COLO829 (cell line): ENCODE results near the gene OR6N1.

Experiments used
- DNase-seq: peaks from one replicate; pipeline ENCODE4 v3.0.0; 2012; ENCODE audit warnings: low spot score

OR6N1 gene

DNA sequence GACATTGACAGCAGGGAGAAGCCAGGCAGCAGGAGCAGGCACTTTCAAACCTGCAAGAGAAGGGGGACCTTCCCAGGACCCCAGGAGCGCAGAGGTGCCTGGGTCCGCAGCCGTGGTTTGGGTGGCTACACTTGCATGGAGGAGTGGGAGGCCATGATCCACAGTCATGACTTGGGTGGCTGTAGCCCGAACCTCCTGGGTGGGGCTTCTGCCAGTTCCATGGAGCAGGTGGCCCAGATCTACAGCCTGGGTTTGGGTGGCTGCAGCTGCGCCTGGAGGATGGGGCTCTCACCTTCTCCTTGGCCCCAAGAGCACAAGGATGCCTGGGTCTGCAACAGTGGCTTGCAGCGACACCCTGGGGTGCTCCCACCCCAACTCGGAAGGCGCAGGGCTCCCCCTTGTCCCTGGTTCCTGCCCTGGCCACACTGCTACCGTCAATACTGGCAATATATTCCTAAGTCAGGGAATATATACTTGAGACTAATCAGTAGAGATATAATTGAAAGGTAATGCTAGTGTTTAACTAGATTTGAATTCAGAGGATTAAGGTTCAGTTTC, 19.8 kb downstream of the OR6N1 start:
- DNase-seq = no peak

DNA sequence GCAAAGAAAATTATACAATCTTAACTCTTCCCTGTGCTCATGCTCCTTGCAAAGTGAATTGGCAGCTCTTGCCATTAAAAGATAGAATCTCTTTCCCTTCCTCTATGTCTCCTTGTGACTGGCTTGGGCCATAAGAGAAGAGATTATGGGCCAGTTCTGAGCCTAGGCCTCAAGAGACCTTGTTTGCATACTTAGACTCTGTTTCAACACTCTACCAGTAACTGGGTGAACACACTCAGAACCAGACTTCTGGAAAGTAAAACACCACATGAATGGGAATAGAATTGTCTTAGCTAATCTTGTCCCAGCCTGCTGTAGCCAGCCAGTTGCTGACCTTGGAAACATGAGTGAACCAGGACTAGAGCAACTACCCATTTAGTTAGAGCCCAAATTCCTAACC, 36.1 kb downstream of the OR6N1 start:
- no peak for DNase-seq

DNA sequence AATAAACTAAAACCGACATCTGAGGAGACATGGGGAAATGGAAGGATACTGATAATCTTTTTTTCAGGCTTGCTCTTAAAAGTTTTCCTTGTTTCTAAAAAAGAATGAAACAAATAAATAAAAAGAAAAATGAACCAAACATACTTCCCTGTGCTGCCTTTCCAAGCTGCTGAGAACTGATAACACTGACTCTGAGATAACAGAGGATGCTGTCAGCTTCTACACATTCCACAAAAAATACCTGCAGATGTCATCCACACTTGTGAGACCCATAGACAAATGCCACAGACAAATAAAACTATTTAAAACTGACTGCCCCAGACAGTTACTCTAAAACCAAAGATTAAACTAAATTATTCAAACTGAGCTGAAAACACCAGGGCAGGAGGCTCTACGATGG, 39.5 kb downstream of the OR6N1 start:
- no peak for DNase-seq

DNA sequence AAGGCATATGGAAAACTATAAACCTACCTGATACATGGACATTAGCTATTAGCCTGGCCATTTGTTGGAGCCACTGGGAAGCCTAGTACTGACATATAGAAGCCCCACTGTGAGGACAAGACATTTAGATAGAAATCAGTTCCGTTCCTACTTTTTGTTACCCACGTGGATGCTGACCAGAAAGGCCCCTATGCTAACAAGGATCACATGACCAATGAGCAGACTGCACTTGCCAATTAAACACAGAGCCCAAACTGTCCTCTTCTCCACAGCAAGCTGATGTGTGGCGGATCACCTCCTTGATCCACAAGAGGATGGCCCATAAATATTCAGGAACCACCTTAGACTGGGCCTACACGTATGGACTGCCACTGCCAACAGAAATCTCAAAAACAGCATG, 40.3 kb downstream of the OR6N1 start:
- no peak for DNase-seq

DNA sequence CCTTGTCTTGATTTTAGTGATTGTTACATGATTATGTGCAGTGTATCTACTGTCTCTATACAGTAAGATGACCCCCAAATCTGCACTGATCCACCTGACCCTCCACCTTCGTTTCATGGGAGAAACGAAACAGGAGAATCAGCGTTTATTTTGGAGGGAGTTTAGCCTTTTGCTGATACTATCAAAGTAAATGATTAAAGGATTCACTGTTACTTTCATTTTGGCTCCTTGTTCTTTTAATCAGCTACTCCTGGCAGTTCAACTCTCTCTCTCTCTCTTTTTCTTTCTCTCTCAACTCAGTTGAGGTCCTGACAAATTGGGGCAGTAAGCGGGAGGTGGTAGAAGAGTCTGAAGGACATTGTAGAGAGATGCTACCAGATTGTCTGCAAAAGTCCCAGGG, 41.5 kb downstream of the OR6N1 start:
- no peak for DNase-seq

DNA sequence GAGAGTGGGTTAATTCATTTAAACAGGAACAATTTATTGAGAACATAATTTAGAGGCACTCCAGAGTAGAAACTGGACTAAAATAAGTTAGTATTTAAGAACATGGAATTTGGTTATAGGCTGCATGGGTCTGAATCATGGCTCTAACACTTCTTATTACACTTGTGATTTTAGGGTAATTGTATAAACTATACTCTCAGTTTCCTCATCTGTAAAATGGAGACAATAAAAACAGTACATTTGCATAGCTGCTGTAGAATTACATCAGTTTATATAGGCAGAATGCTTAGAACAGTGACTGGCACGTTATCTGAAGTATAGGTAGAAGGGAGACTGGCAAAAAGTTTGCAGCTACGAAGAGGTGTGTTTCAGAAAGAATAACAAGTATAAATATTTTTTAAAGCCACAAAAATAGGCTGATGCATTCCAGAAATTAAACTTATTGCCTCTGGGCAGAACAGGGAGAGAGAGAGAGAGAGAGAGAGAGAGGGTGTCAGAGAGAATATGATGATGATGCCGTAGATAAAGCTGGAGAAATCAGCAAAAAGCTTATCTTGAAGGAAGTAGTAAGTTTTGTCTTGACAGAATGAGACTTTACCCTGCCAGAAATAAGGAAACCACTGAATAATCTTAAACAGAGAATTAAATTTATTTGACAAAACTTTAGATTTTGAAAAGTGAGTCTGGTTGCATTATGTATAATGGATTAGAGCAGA, 43.3 kb downstream of the OR6N1 start:
- DNase-seq = no peak

DNA sequence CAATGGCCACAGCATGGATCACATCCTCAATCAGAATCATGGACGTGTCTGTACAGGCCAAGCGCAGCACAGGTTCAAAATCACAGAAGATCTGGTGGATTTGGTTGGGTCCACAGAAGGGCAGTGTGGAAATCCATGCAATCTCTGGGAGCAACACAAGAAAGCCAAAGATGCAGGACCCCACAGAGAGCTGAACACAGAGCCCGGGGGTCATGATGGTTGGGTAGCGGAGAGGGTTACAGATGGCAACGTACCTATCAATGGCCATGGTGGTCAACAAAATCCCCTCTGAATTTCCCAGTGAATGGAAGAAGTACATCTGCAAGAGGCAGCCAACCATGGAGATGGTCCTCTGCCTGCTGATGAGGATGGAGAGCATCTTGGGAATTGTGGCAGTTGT, 47.6 kb downstream of the OR6N1 start:
- DNase-seq = no peak

DNA sequence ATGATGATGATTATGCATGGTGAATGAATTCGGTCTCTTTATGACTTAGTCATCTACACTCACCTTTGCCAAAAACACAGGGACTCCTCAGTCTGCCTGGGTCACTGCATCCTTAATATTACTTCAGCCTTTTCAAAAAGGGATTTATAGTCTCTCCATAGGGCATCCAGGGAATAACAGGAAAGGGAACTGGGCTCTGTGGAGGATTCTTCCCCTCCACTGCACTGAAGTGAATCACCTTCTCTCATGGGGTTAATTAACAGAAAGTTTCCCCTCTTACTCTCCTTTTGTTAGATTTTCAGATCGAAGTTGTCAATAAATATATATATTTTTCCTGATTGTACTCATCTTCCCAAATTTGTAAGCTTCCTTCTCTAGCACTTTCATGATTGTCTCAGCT, 51.4 kb downstream of the OR6N1 start, which contains the start of gene OR6K3:
Gene OR6K3 (minus strand): TSS at position 101 of the 400 bp plus-strand sequence. CDS start 2,605 bp downstream, outside the sequence.
- no peak for DNase-seq

DNA sequence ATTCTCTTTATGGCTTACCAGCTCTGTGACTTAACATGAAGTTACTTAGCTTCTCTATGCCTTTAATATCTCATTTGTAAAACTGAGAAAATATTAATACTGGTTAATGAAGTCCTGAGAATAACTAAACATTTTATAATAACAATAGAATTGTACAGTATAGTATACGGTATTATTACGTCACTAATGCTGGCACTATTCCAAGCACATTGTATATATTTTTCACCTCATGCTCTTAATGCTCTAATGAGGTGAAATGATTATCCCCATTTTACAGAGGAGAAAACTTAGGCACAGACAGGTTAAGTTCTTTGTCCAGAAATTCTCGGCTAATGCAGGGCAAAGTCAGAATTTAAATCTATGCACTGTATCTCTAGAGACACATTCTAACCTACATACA, 52.3 kb downstream of the OR6N1 start:
- no peak for DNase-seq

DNA sequence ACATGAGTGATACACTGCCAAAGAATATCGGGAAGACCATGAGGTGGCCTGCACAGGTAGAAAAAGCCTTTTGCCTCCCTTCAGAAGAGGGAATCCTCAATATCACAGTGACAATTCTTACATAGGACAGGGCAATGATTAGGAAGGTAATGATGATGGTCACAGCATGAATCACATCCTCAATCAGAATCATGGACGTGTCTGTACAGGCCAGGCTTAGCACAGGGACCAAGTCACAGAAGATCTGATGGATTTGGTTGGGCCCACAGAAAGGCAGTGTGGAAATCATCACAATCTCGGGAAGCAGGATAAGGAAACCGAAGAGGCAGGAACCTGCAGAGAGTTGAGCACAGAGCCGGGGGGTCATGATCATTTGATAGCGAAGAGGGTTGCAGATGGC, 54.7 kb downstream of the OR6N1 start:
- no peak for DNase-seq

DNA sequence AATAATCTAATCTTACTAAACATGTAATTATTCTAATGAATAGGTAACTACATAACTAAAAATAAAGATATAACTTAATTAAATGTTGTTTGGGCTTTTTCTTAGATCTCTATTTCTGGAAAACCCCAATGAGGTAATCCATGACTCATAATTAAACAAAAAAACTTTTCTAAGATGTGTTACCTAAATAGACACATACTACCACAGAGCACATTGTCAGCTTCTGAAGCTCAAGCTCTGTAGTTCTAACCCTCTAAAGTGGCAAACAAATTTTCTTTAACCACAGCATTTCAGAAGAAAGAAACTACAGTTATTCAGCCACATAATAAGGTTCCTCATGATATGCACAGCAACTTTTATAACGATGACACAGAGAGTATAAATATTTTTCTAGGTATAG, 55.7 kb downstream of the OR6N1 start:
- peak; percentile 42 for DNase-seq

DNA sequence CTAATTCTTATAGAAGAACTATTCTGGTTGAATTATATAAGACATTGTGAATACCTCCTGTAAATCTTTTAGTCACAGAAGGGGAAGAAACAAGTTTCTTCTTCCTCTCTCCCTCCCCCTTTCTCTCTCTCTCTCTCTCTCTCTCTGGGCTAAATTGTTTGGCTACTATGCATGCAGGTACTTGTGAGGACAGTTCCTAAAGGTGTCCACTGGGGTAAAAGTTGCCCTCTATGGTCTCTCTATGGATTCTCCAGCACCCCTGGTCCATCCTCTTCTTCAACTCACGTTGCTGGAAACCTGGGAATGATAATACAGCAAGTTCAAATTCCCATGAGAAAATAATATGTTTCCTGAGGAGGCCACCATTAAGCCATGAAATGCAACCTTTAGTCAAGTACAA, 57.2 kb downstream of the OR6N1 start:
- no peak for DNase-seq
